ENCODE data around the gene LTBP1. TPM values are rescaled to one million over a fixed set of nuclear protein-coding genes. Genes with fewer than 3 reads are reported as not detected.
A peak's percentile ranks its signal among the peaks of the same experiment; 100 is the strongest.

The LTBP1 gene
- total RNA-seq, 1 experiment from 2014 or later, result 12.5 TPM

DNA sequence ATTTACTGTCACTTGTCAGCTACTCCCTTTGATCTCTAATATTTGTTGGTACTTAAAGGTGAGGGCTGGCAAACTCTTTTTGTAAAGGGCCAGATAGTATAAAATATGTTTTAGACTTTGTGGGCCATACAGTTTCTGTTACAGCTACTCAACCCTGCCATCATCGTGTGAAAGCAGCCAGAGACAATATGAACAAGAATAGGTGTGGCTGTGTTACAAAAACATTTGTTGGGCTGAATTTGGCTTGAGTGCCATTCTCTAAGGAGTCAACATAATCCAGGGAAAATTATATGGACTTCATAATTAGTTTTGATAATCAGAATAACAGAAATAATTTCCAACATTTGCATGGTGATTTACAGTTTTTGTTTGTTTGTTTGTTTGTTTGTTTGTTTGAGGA lies 190.6 kb downstream of the LTBP1 start:
- ATAC-seq (no peak), DNase-seq (ENCODE audit: low read depth, low spot score) (no peak)
- CTCF ChIA-PET, result no interaction called here
- intact Hi-C loops (cut with micrococcal nuclease; ENCODE audit: unreplicated experiment) (no loop called here), in situ Hi-C loops (cut with HindIII; ENCODE audit: low pct_unique_long_range_greater_than_20kb, low sequenced_read_pairs) (no loop called here)
- H3K27me3 ChIP-seq (ENCODE audit: control insufficient read depth, insufficient read depth, low read length), result no peaks in the 10 kb centered on the region
- no peak for TF ChIP-seq POLR2AphosphoS5 (IDR thresholded peaks at IDR 0.05; ENCODE audit: low read depth, low read length)
- TF ChIP-seq SIN3A (IDR thresholded peaks at IDR 0.05; ENCODE audit: borderline replicate concordance, insufficient read depth, low read depth, low read length), result no peak
- TF ChIP-seq, protein P1, sequence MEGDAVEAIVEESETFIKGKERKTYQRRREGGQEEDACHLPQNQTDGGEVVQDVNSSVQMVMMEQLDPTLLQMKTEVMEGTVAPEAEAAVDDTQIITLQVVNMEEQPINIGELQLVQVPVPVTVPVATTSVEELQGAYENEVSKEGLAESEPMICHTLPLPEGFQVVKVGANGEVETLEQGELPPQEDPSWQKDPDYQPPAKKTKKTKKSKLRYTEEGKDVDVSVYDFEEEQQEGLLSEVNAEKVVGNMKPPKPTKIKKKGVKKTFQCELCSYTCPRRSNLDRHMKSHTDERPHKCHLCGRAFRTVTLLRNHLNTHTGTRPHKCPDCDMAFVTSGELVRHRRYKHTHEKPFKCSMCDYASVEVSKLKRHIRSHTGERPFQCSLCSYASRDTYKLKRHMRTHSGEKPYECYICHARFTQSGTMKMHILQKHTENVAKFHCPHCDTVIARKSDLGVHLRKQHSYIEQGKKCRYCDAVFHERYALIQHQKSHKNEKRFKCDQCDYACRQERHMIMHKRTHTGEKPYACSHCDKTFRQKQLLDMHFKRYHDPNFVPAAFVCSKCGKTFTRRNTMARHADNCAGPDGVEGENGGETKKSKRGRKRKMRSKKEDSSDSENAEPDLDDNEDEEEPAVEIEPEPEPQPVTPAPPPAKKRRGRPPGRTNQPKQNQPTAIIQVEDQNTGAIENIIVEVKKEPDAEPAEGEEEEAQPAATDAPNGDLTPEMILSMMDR (IDR thresholded peaks at IDR 0.05), result no peak
- TF ChIP-seq, protein P2, sequence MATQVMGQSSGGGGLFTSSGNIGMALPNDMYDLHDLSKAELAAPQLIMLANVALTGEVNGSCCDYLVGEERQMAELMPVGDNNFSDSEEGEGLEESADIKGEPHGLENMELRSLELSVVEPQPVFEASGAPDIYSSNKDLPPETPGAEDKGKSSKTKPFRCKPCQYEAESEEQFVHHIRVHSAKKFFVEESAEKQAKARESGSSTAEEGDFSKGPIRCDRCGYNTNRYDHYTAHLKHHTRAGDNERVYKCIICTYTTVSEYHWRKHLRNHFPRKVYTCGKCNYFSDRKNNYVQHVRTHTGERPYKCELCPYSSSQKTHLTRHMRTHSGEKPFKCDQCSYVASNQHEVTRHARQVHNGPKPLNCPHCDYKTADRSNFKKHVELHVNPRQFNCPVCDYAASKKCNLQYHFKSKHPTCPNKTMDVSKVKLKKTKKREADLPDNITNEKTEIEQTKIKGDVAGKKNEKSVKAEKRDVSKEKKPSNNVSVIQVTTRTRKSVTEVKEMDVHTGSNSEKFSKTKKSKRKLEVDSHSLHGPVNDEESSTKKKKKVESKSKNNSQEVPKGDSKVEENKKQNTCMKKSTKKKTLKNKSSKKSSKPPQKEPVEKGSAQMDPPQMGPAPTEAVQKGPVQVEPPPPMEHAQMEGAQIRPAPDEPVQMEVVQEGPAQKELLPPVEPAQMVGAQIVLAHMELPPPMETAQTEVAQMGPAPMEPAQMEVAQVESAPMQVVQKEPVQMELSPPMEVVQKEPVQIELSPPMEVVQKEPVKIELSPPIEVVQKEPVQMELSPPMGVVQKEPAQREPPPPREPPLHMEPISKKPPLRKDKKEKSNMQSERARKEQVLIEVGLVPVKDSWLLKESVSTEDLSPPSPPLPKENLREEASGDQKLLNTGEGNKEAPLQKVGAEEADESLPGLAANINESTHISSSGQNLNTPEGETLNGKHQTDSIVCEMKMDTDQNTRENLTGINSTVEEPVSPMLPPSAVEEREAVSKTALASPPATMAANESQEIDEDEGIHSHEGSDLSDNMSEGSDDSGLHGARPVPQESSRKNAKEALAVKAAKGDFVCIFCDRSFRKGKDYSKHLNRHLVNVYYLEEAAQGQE (IDR thresholded peaks at IDR 0.05; ENCODE audit: insufficient read depth in 1 of 2, low read depth in 2 of 2, low read length in 1 of 2), result no peak
- TF ChIP-seq TCF7L2 (IDR thresholded peaks at IDR 0.05; ENCODE audit: low read depth, low read length), result no peak
- H3K36me3 ChIP-seq (ENCODE audit: control insufficient read depth, insufficient read depth, low read length), result no peaks in the 10 kb centered on the region
- no peak overlapping the region for H3K27ac ChIP-seq (ENCODE audit: low read length)
- H3K4me1 ChIP-seq (ENCODE audit: control insufficient read depth, insufficient read depth, low read length), result peaks cover 9% of the 10 kb centered on the region
- POLR2A ChIA-PET, result no interaction called here
- H3K9me3 ChIP-seq (ENCODE audit: control insufficient read depth, insufficient read depth, low read depth, low read length), result no peaks in the 10 kb centered on the region
- BruUV-seq (replicated peaks), result no TSS peak
- peak overlapping the region in 1 of 2 experiments; percentile 40; a peak in 1 of 4 replicates for H3K4me3 ChIP-seq (ENCODE audit: low read depth in 2 of 2, low read length in 2 of 2)

DNA sequence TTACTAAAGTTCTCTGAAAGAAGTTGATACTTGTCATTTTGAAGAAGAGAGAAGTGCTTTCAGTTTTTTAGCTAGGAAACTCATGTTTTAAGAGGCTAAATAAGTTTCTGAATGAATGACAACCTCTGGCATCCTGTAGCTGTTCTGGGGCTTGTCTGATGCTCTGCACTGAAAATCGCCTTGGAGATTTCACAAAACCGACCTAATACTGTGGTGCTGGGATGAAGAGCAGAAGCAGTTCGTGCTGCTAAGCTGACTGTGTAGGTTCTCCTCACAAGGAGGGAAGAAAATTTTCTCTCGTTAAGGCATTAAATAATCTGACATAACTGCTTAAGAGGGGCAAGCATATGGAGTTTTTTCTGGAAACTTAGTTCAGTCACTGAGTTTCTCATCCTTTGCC lies 193.2 kb downstream of the LTBP1 start:
- no peak overlapping the region for H3K27ac ChIP-seq (ENCODE audit: low read length)
- no peak overlapping the region for H3K4me3 ChIP-seq (ENCODE audit: low read depth in 2 of 2, low read length in 2 of 2)
- ATAC-seq, result no peak
- TF ChIP-seq, protein P1 (IDR thresholded peaks at IDR 0.05), result no peak
- TF ChIP-seq TCF7L2 (IDR thresholded peaks at IDR 0.05; ENCODE audit: low read depth, low read length), result no peak
- no peak for DNase-seq (ENCODE audit: low read depth, low spot score)
- in situ Hi-C loops (cut with HindIII; ENCODE audit: low pct_unique_long_range_greater_than_20kb, low sequenced_read_pairs) (no loop called here), intact Hi-C loops (cut with micrococcal nuclease; ENCODE audit: unreplicated experiment) (no loop called here)
- ChIA-PET POLR2A (no interaction called here), CTCF (no interaction called here)
- H3K27me3 ChIP-seq (ENCODE audit: control insufficient read depth, insufficient read depth, low read length), result no peaks in the 10 kb centered on the region
- H3K9me3 ChIP-seq (ENCODE audit: control insufficient read depth, insufficient read depth, low read depth, low read length), result no peaks in the 10 kb centered on the region
- no peaks in the 10 kb centered on the region for H3K36me3 ChIP-seq (ENCODE audit: control insufficient read depth, insufficient read depth, low read length)
- peaks cover under 1% of the 10 kb centered on the region; the same call in 1 of the 2 replicates for H3K4me1 ChIP-seq (ENCODE audit: control insufficient read depth, insufficient read depth, low read length)
- BruUV-seq (replicated peaks), result no TSS peak

DNA sequence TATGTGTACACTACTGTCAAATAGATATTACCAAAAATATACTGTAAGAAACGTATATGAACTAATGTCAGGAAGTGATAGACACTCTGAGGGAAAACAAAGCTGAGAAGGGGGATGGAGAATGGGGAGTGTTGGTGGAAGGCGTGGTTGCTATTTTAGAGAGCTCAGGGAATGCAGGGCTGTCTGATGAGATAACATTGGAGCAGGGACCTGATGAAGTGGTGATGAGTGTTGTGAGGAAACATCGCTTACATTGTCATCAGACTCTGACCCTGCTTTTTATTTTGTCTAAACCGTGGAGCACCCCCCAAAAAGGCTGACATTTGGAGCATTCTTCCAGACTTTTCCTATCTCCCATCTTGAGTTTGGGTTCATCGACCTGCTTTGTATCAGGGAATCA lies 194.7 kb downstream of the LTBP1 start:
- Histone ChIP-seq H3K4me1 (ENCODE audit: control insufficient read depth, insufficient read depth, low read length) (no peaks in the 10 kb centered on the region), H3K27me3 (ENCODE audit: control insufficient read depth, insufficient read depth, low read length) (no peaks in the 10 kb centered on the region), H3K36me3 (ENCODE audit: control insufficient read depth, insufficient read depth, low read length) (no peaks in the 10 kb centered on the region), H3K9me3 (ENCODE audit: control insufficient read depth, insufficient read depth, low read depth, low read length) (no peaks in the 10 kb centered on the region), H3K27ac (ENCODE audit: low read length) (no peak overlapping the region), H3K4me3 (ENCODE audit: low read depth in 2 of 2, low read length in 2 of 2) (no peak overlapping the region)
- TF ChIP-seq, protein P1 (IDR thresholded peaks at IDR 0.05), result no peak
- TF ChIP-seq TCF7L2 (IDR thresholded peaks at IDR 0.05; ENCODE audit: low read depth, low read length), result no peak
- TF ChIP-seq, protein P2 (IDR thresholded peaks at IDR 0.05; ENCODE audit: insufficient read depth in 1 of 2, low read depth in 2 of 2, low read length in 1 of 2), result no peak
- TF ChIP-seq POLR2AphosphoS5 (IDR thresholded peaks at IDR 0.05; ENCODE audit: low read depth, low read length), result no peak
- no peak for TF ChIP-seq SIN3A (IDR thresholded peaks at IDR 0.05; ENCODE audit: borderline replicate concordance, insufficient read depth, low read depth, low read length)
- BruUV-seq (replicated peaks), result no TSS peak
- POLR2A ChIA-PET, result no interaction called here
- DNase-seq (ENCODE audit: low read depth, low spot score) (no peak), ATAC-seq (no peak)
- intact Hi-C loops (cut with micrococcal nuclease; ENCODE audit: unreplicated experiment) (no loop called here), in situ Hi-C loops (cut with HindIII; ENCODE audit: low pct_unique_long_range_greater_than_20kb, low sequenced_read_pairs) (no loop called here)
- CTCF ChIA-PET, result no interaction called here

Data from Panc1 (cell line).